AG10803 (cell line): ENCODE measurements around the gene OPRL1.

Experiments used
- DNase-seq: peaks from one replicate; pipeline ENCODE4 v3.0.0; 2010; ENCODE audit warnings: low read depth
- H3K4me3 ChIP-seq: 2 replicates; pipeline ENCODE4 v1.5.1; 2011; ENCODE audit warnings: mild to moderate bottlenecking, low read length, control low read depth
- CTCF ChIP-seq: conservative IDR thresholded peaks from 2 replicates; pipeline ENCODE4 v1.5.1; 2011; ENCODE audit warnings: mild to moderate bottlenecking, low read length, control low read depth, inconsistent platforms

Gene OPRL1

GRCh38 chr20:64038565-64039292, 41.2 kb upstream of the OPRL1 start:
- H3K4me3 ChIP-seq: peak overlapping the region; percentile 31
- TF ChIP-seq CTCF: peak; percentile 55
- peak; percentile 50 for DNase-seq

GRCh38 chr20:64039293-64040160, 40.4 kb upstream of the OPRL1 start:
- TF ChIP-seq CTCF: no peak
- H3K4me3 ChIP-seq: peak overlapping the region; percentile 26
- DNase-seq: no peak

GRCh38 chr20:64040231-64041039, 39.4 kb upstream of the OPRL1 start:
- H3K4me3 ChIP-seq: no peak overlapping the region
- DNase-seq: no peak
- TF ChIP-seq CTCF: no peak

GRCh38 chr20:64041040-64041780, 38.7 kb upstream of the OPRL1 start:
- TF ChIP-seq CTCF: no peak
- no peak overlapping the region for H3K4me3 ChIP-seq
- peak; percentile 39 for DNase-seq

- no peak for DNase-seq
- TF ChIP-seq CTCF: no peak
- peak overlapping the region; percentile 43 for H3K4me3 ChIP-seq
These were observed 38.2 kb upstream of the OPRL1 start for GRCh38 chr20:64041781-64042053.

- no peak for TF ChIP-seq CTCF
- peak overlapping the region; percentile 43 for H3K4me3 ChIP-seq
- no peak for DNase-seq
These were observed 37.7 kb upstream of the OPRL1 start for GRCh38 chr20:64042054-64042781.
